Aortic smooth muscle cell (primary cell): ENCODE measurements around the gene DYNC1LI1. TPM values are rescaled to one million over a fixed set of nuclear protein-coding genes. Genes with fewer than 3 reads are reported as not detected.

Experiments used
- total RNA-seq: library from RNA; depleted of rRNA; stranded (reverse); fragments of >200 nt; gene quantifications from 2 replicates; pipeline ENCODE4 v1.2.3, GENCODE V29; 2014

DYNC1LI1 gene
- 36.7 and 39.7 TPM in 2 replicates for total RNA-seq

GRCh38 chr3:32570421-32571191, at the start of gene DYNC1LI1:
Gene DYNC1LI1 (minus strand): TSS chr3:32570858. CDS start chr3:32570770, 88 bp downstream.

GRCh38 chr3:32502118-32502945, 68.3 kb downstream of the DYNC1LI1 start, which contains the start of gene CMTM6:
Gene CMTM6 (minus strand): TSS chr3:32502852. CDS start chr3:32502745, 107 bp downstream.

Other genes starting within 250 kb of the DYNC1LI1 start
- 6.9 and 7.1 TPM in 2 replicates for gene CMTM7, start 179.0 kb downstream of the DYNC1LI1 start, total RNA-seq
- 106 and 107 TPM in 2 replicates for gene CMTM6, start 68.0 kb downstream of the DYNC1LI1 start, total RNA-seq
- gene CNOT10, start 114.3 kb upstream of the DYNC1LI1 start, total RNA-seq, result 24.1 and 30.5 TPM in 2 replicates
- gene TRIM71, start 247.1 kb upstream of the DYNC1LI1 start, total RNA-seq, result not detected in 2 replicates